Measurements from ENCODE around the gene CFD. TPM values are rescaled to one million over a fixed set of nuclear protein-coding genes. Genes with fewer than 3 reads are reported as not detected.
"Not testable (repeated sequence)": the region's sequence is repeated elsewhere in the genome, so short reads cannot be mapped to it uniquely, and the experiment has no call there.

CFD gene
- total RNA-seq, 1 donor from 2014 or later = 162 TPM

- DNase-seq (ENCODE audit: extremely low spot score, unreplicated experiment) = no peak
- H3K9me3 Mint-ChIP-seq (ENCODE audit: unreplicated experiment) = no peaks in the 10 kb centered on the region
- H3K27me3 Mint-ChIP-seq (ENCODE audit: unreplicated experiment) = no peaks in the 10 kb centered on the region
- H3K4me3 Mint-ChIP-seq (ENCODE audit: unreplicated experiment) = no peak overlapping the region
- H3K27ac Mint-ChIP-seq (ENCODE audit: unreplicated experiment) = no peak overlapping the region
- H3K4me1 Mint-ChIP-seq (ENCODE audit: unreplicated experiment) = peaks cover 15% of the 10 kb centered on the region
- H3K36me3 Mint-ChIP-seq (ENCODE audit: unreplicated experiment) = peaks cover 7% of the 10 kb centered on the region
- TF ChIP-seq, protein P1, sequence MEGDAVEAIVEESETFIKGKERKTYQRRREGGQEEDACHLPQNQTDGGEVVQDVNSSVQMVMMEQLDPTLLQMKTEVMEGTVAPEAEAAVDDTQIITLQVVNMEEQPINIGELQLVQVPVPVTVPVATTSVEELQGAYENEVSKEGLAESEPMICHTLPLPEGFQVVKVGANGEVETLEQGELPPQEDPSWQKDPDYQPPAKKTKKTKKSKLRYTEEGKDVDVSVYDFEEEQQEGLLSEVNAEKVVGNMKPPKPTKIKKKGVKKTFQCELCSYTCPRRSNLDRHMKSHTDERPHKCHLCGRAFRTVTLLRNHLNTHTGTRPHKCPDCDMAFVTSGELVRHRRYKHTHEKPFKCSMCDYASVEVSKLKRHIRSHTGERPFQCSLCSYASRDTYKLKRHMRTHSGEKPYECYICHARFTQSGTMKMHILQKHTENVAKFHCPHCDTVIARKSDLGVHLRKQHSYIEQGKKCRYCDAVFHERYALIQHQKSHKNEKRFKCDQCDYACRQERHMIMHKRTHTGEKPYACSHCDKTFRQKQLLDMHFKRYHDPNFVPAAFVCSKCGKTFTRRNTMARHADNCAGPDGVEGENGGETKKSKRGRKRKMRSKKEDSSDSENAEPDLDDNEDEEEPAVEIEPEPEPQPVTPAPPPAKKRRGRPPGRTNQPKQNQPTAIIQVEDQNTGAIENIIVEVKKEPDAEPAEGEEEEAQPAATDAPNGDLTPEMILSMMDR (IDR thresholded peaks at IDR 0.05) = no peak
These were observed 29.3 kb downstream of the CFD start for GRCh38 chr19:888581-889385.

DNA sequence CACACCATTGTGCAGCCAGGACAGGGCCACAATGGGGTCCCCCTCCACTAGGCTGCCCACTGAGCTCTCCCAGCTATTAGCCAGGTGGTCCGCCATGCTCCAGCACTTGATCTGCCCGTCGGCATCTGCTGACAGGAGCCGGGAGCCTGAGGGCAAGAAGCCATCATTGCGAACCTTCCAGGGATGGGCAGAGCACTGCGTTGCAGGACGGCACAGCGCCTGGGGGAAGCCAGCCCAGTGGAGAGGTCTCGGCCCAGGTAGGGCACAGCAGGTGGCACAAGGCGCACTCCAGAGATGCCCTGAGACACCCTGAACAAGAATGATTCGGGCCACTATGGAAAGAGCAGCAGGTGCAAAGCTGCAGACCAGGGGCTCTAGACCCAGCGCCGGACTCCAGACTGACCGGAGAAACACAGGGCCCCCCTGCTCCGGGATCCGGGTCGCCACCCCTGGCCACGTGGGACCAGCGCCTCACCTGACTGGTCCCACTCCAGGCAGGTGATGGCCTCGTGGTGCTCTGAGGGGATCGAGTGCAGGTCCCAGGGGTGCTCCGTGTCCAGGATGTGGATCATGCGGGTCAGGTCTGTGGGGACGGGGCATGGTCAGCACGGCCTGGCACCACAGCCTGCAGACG is 30.3 kb downstream of the CFD start:
- TF ChIP-seq, protein P1 (IDR thresholded peaks at IDR 0.05) = no peak
- Mint-ChIP-seq H3K9me3 (ENCODE audit: unreplicated experiment) (no peaks in the 10 kb centered on the region), H3K4me1 (ENCODE audit: unreplicated experiment) (peaks cover 17% of the 10 kb centered on the region), H3K27ac (ENCODE audit: unreplicated experiment) (no peak overlapping the region), H3K27me3 (ENCODE audit: unreplicated experiment) (no peaks in the 10 kb centered on the region), H3K36me3 (ENCODE audit: unreplicated experiment) (peaks cover 2% of the 10 kb centered on the region), H3K4me3 (ENCODE audit: unreplicated experiment) (peak overlapping the region; percentile 14)
- no peak for DNase-seq (ENCODE audit: extremely low spot score, unreplicated experiment)

- TF ChIP-seq, protein P1 (IDR thresholded peaks at IDR 0.05) = no peak
- peaks cover 17% of the 10 kb centered on the region for H3K4me1 Mint-ChIP-seq (ENCODE audit: unreplicated experiment)
- peak overlapping the region; percentile 31 for H3K27ac Mint-ChIP-seq (ENCODE audit: unreplicated experiment)
- H3K27me3 Mint-ChIP-seq (ENCODE audit: unreplicated experiment) = no peaks in the 10 kb centered on the region
- peak overlapping the region; percentile 62 for H3K4me3 Mint-ChIP-seq (ENCODE audit: unreplicated experiment)
- H3K36me3 Mint-ChIP-seq (ENCODE audit: unreplicated experiment) = peaks cover 2% of the 10 kb centered on the region
- DNase-seq (ENCODE audit: extremely low spot score, unreplicated experiment) = no peak
- no peaks in the 10 kb centered on the region for H3K9me3 Mint-ChIP-seq (ENCODE audit: unreplicated experiment)
These were observed 31.4 kb downstream of the CFD start for GRCh38 chr19:890831-891230.

DNA sequence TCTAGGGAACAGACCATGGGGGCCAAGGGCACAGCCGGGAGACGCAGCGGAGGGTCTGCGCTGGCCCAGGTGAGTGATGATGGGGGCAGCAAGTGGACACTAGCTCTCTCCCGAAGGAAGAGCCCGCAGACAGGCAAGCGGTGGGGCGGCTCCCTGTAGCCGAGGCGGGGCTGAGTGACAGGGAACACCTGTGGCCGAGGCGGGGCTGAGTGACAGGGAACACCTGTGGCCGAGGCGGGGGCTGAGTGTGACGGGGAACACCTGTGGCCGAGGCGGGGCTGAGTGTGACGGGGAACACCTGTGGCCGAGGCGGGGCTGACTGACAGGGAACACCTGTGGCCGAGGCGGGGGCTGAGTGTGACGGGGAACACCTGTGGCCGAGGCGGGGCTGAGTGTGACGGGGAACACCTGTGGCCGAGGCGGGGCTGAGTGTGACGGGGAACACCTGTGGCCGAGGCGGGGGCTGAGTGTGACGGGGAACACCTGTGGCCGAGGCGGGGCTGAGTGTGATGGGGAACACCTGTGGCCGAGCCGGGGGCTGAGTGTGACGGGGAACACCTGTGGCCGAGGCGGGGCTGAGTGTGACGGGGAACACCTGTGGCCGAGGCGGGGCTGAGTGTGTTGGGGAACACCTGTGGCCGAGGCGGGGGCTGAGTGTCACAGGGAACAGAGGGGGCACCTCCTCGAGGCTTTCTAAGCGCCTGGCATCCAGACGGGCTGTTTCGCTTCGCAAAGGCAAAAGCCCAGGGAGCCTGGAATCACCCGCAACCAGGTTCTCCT is 32.1 kb downstream of the CFD start:
- H3K27me3 Mint-ChIP-seq (ENCODE audit: unreplicated experiment); DNase-seq (ENCODE audit: extremely low spot score, unreplicated experiment); H3K9me3 Mint-ChIP-seq (ENCODE audit: unreplicated experiment); H3K36me3 Mint-ChIP-seq (ENCODE audit: unreplicated experiment): not testable (repeated sequence)
- H3K4me3 Mint-ChIP-seq (ENCODE audit: unreplicated experiment) = peak overlapping the region; percentile 79
- H3K4me1 Mint-ChIP-seq (ENCODE audit: unreplicated experiment) = peaks cover 17% of the 10 kb centered on the region
- peak overlapping the region; percentile 34 for H3K27ac Mint-ChIP-seq (ENCODE audit: unreplicated experiment)

GRCh38 chr19:892243-892893 is 32.9 kb downstream of the CFD start:
- TF ChIP-seq, protein P1 (IDR thresholded peaks at IDR 0.05) = no peak
- Mint-ChIP-seq H3K36me3 (ENCODE audit: unreplicated experiment) (peaks cover 7% of the 10 kb centered on the region), H3K4me3 (ENCODE audit: unreplicated experiment) (peak overlapping the region; percentile 79), H3K4me1 (ENCODE audit: unreplicated experiment) (peaks cover 17% of the 10 kb centered on the region), H3K27me3 (ENCODE audit: unreplicated experiment) (no peaks in the 10 kb centered on the region), H3K27ac (ENCODE audit: unreplicated experiment) (peak overlapping the region; percentile 71), H3K9me3 (ENCODE audit: unreplicated experiment) (no peaks in the 10 kb centered on the region)
- no peak for DNase-seq (ENCODE audit: extremely low spot score, unreplicated experiment)

Data from osteocyte (in vitro differentiated cells).